GM12891 (cell line): ENCODE results near the gene NOCT.
"Not testable (repeated sequence)": the region's sequence is repeated elsewhere in the genome, so short reads cannot be mapped to it uniquely, and the experiment has no call there.

Experiments
- PAX5 ChIP-seq: IDR thresholded peaks from 2 replicates; pipeline ENCODE4 v1.6.1; 2011; ENCODE audit warnings: low read length, moderate library complexity, mild to moderate bottlenecking; ENCODE audit not compliant: insufficient read depth, severe bottlenecking
- POLR2A ChIP-seq: IDR thresholded peaks from 2 replicates; pipeline ENCODE4 v1.6.1; 2011; ENCODE audit warnings: low read depth, low read length, control low read depth
- POLR2AphosphoS5 ChIP-seq: IDR thresholded peaks from 2 replicates; pipeline ENCODE4 v1.6.1; 2011; ENCODE audit warnings: low read depth, low read length, control low read depth
- POU2F2 ChIP-seq: IDR thresholded peaks from 2 replicates; pipeline ENCODE4 v1.6.1; 2011; ENCODE audit warnings: low read depth, mild to moderate bottlenecking, control low read depth, low read length, moderate library complexity
- SPI1 ChIP-seq: IDR thresholded peaks from 2 replicates; pipeline ENCODE4 v1.6.1; 2011; ENCODE audit warnings: low read depth, low read length, control low read depth
- TAF1 ChIP-seq: IDR thresholded peaks from 2 replicates; pipeline ENCODE4 v1.6.1; 2011; ENCODE audit warnings: low read depth, low read length, control low read depth

DNA sequence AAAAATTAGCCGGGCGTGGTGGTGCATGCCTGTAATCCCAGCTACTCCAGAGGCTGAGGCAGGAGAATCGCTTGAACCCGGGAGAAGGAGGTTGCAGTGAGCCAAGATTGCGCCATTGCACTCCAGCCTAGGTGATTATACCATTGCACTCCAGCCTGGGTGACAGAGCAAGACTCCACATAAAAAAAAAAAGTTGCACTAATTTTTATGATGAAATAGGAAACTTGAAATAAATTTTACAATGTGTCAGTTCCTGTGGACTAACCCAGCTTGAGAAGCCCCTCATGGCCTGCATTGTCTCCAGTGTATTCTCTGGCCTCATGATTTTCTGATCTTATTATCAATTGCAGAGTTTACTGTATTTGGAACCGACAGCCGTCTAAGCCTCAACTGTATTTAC is 14.2 kb upstream of the NOCT start:
- not testable (repeated sequence) for TF ChIP-seq POLR2A, POLR2AphosphoS5, PAX5, TAF1, SPI1, POU2F2
